Pancreas (tissue), 10 donors: ENCODE data around the gene VPS13D. TPM values are rescaled to one million over a fixed set of nuclear protein-coding genes. Genes with fewer than 3 reads are reported as not detected.

ENCODE experiments used
- ATAC-seq, 4 donors: fragments of 200-7000 bp; cut with Tn5 transposase; one replicate each; pipeline versions ENCODE4 v1.8.0 to v1.9.1; 2020; ENCODE audit warnings: mild to moderate bottlenecking in 4 of 4, moderate library complexity in 4 of 4
- DNase-seq, 6 donors: peaks; one replicate each; pipeline ENCODE4 v3.0.0-alpha.2; 2020
- FAIRE-seq: peaks from 2 replicates; lab custom pipeline; 2012; peaks lifted over from hg19 to GRCh38; lab: Jason Lieb, UNC
- H3K27ac ChIP-seq, 4 donors: fragments of 200-600 bp; sonication (generic); 1 replicate in 3 of 4; 2 replicates in 1 of 4; pipeline versions ENCODE4 v1.5.0 to v1.8.0; 2020
- H3K27me3 ChIP-seq, 4 donors: fragments of 200-600 bp; one replicate each; pipeline ENCODE4 v1.8.0; 2021
- H3K36me3 ChIP-seq, 3 donors: fragments of 200-600 bp; sonication (generic) in 1 of 3; one replicate each; pipeline versions ENCODE4 v1.5.0 to v1.8.0; 2020 to 2021
- H3K4me1 ChIP-seq, 3 donors: fragments of 200-600 bp; one replicate each; pipeline ENCODE4 v1.8.0; 2021
- H3K4me3 ChIP-seq, 4 donors: fragments of 200-600 bp; sonication (generic) in 2 of 4; one replicate each; pipeline versions ENCODE4 v1.5.0 to v1.8.0; 2020 to 2021
- H3K9me3 ChIP-seq, 4 donors: fragments of 200-600 bp; one replicate each; pipeline ENCODE4 v1.8.0; 2021
- CTCF ChIP-seq, 4 donors: fragments of 200-600 bp; sonication (generic) in 3 of 4; IDR thresholded peaks; one replicate each; pipeline versions ENCODE4 v1.5.0 to v1.8.0; 2021; ENCODE audit warnings: antibody characterized with exemption in 4 of 4
- WGBS, 2 donors: extraction: QIAGEN DNeasy Blood & Tissue Kit; methylation state at CpG; one replicate each; pipeline ENCODE4 v1.1.7; 2013; 5-methylcytosine and 5-hydroxymethylcytosine counted together
- intact Hi-C, 3 donors: fragments of 100-400 bp; cut with DNase I; formaldehyde crosslinking; loops; one replicate each; pipeline versions ENCODE4 v1.11.1 to v1.14.2; 2022
- polyA plus RNA-seq, 2 donors: library from polyadenylated mRNA; stranded (reverse); fragments of 200-250 nt; gene quantifications; one replicate each; pipeline ENCODE4 v1.2.3, GENCODE V29; 2013
- total RNA-seq, 6 donors: library from RNA; stranded (reverse); fragmentation: NEBNext Ultra II Directional in 4 of 6; extraction: Animal tissue kit (Norgen Biotek cat#: 25700) in 4 of 6; gene quantifications; one replicate each; pipeline versions ENCODE4 v1.2.1 to v1.2.4, GENCODE V29; 2021 to 2023
- donor health status: healthy with polysubstance abuse.
- donor health status: DM: no; HTN: no; CAD: no; lungs with moderate emphysema.
- donor health status: DM: no; HTN: no; CAD: no.
- donor health status: control.
- donor health status: control.
- donor health status: Bipolar disorder and iron deficiency.
- donor health status: DM: yes; HTN: yes; CAD: no.
- donor health status: DM: no; HTN: no; CAD: no.
- donor health status: DM: no; HTN: no; CAD: no.
- donor health status: DM: yes; HTN: yes; CAD: no.

VPS13D gene
- total and polyA plus RNA-seq, 8 donors = 13.7 to 39.0 (median 24.8) TPM

- intact Hi-C loops = no loop called here
- TF ChIP-seq CTCF (IDR thresholded peaks at IDR 0.05) = no peak
- H3K9me3 ChIP-seq = no peaks in the 10 kb centered on the region
- ATAC-seq = no peak
- no peak overlapping the region for H3K27ac ChIP-seq
- no peak overlapping the region for H3K4me3 ChIP-seq
- no peaks in the 10 kb centered on the region for H3K4me1 ChIP-seq
- H3K36me3 ChIP-seq = peaks cover 0 to 16% (median 0%) of the 10 kb centered on the region in 3 donors
- FAIRE-seq = no peak
- no peak for DNase-seq
- H3K27me3 ChIP-seq = no peaks in the 10 kb centered on the region
- WGBS, 2 donors = 83 to 89% methylated on average over 2 of the region's 2 CpGs
These were observed 190.3 kb downstream of the VPS13D start for GRCh38 chr1:12420171-12420570.

GRCh38 chr1:12422488-12422887 lies 192.7 kb downstream of the VPS13D start:
- H3K4me3 ChIP-seq = no peak overlapping the region
- no peak overlapping the region for H3K27ac ChIP-seq
- H3K9me3 ChIP-seq = no peaks in the 10 kb centered on the region
- intact Hi-C loops = no loop called here
- TF ChIP-seq CTCF (IDR thresholded peaks at IDR 0.05) = no peak
- no peak for ATAC-seq
- H3K4me1 ChIP-seq = no peaks in the 10 kb centered on the region
- DNase-seq = no peak
- no peaks in the 10 kb centered on the region for H3K27me3 ChIP-seq
- H3K36me3 ChIP-seq = peaks cover 0 to 9% (median 0%) of the 10 kb centered on the region in 3 donors
- FAIRE-seq = no peak

- WGBS, 2 donors = 84 to 90% methylated on average over 3 of the region's 3 CpGs
- intact Hi-C loops = no loop called here
- FAIRE-seq = no peak
- H3K4me3 ChIP-seq = no peak overlapping the region
- no peaks in the 10 kb centered on the region for H3K9me3 ChIP-seq
- H3K27ac ChIP-seq = no peak overlapping the region
- peak in 1 of 4 donors; percentile 37 for ATAC-seq
- no peaks in the 10 kb centered on the region for H3K4me1 ChIP-seq
- H3K36me3 ChIP-seq = no peaks in the 10 kb centered on the region
- no peaks in the 10 kb centered on the region for H3K27me3 ChIP-seq
- no peak for TF ChIP-seq CTCF (IDR thresholded peaks at IDR 0.05)
- DNase-seq = no peak
These were observed 194.3 kb downstream of the VPS13D start for GRCh38 chr1:12424087-12424529.

GRCh38 chr1:12424793-12425192 lies 195.0 kb downstream of the VPS13D start:
- no peaks in the 10 kb centered on the region for H3K9me3 ChIP-seq
- no peak overlapping the region for H3K27ac ChIP-seq
- H3K4me1 ChIP-seq = no peaks in the 10 kb centered on the region
- H3K36me3 ChIP-seq = no peaks in the 10 kb centered on the region
- DNase-seq = no peak
- no peak for FAIRE-seq
- no peak for TF ChIP-seq CTCF (IDR thresholded peaks at IDR 0.05)
- intact Hi-C loops = no loop called here
- H3K27me3 ChIP-seq = no peaks in the 10 kb centered on the region
- no peak for ATAC-seq
- no peak overlapping the region for H3K4me3 ChIP-seq

GRCh38 chr1:12426030-12426429 lies 196.2 kb downstream of the VPS13D start:
- no peaks in the 10 kb centered on the region for H3K9me3 ChIP-seq
- ATAC-seq (no peak), FAIRE-seq (no peak), DNase-seq (no peak)
- H3K27me3 ChIP-seq = no peaks in the 10 kb centered on the region
- intact Hi-C loops = no loop called here
- H3K27ac ChIP-seq = no peak overlapping the region
- no peak for TF ChIP-seq CTCF (IDR thresholded peaks at IDR 0.05)
- H3K36me3 ChIP-seq = no peaks in the 10 kb centered on the region
- no peaks in the 10 kb centered on the region for H3K4me1 ChIP-seq
- H3K4me3 ChIP-seq = no peak overlapping the region
- 94 to 96% methylated on average over 3 of the region's 3 CpGs for WGBS, 2 donors
